HepG2 (cell line): ENCODE results near the gene ICAM3. TPM values are rescaled to one million over a fixed set of nuclear protein-coding genes. Genes with fewer than 3 reads are reported as not detected.

Experiments
- AGO1 ChIP-seq: fragments of 200-400 bp; formaldehyde crosslinking; IDR thresholded peaks from 2 replicates; pipeline ENCODE4 v1.6.1; 2017; ENCODE audit warnings: mild to moderate bottlenecking, low read depth, low read length, moderate library complexity; ENCODE audit not compliant: poor library complexity, severe bottlenecking
- BRCA1 ChIP-seq: sonication (generic); formaldehyde crosslinking; IDR thresholded peaks from 2 replicates; pipeline ENCODE4 v1.4.0; 2020; ENCODE audit warnings: missing genetic modification reagents
- JUND ChIP-seq: sonication (generic); formaldehyde crosslinking; IDR thresholded peaks from 2 replicates; pipeline ENCODE4 v1.8.0; 2022; ENCODE audit warnings: mild to moderate bottlenecking, missing genetic modification reagents
- KDM3A ChIP-seq: IDR thresholded peaks from 2 replicates; pipeline ENCODE4 v1.6.1; 2018; ENCODE audit warnings: low read depth, missing compliant biosample characterization
- KLF13 ChIP-seq: sonication (generic); formaldehyde crosslinking; IDR thresholded peaks from 2 replicates; pipeline ENCODE4 v1.4.0; 2020; ENCODE audit warnings: mild to moderate bottlenecking, missing genetic modification reagents
- KLF9 ChIP-seq: IDR thresholded peaks from 2 replicates; pipeline ENCODE4 v1.6.1; 2016; ENCODE audit warnings: low read depth
- MYNN ChIP-seq: sonication (generic); formaldehyde crosslinking; IDR thresholded peaks from 2 replicates; pipeline ENCODE4 v1.4.0; 2020; ENCODE audit warnings: mild to moderate bottlenecking, low read depth, missing genetic modification reagents
- NFIC ChIP-seq: IDR thresholded peaks from 2 replicates; pipeline ENCODE4 v1.6.1; 2012; ENCODE audit warnings: mild to moderate bottlenecking, low read length, inconsistent platforms
- REXO4 ChIP-seq: sonication (generic); formaldehyde crosslinking; IDR thresholded peaks from 2 replicates; pipeline ENCODE4 v1.8.0; 2022; ENCODE audit warnings: missing genetic modification reagents, mild to moderate bottlenecking, borderline replicate concordance
- SIN3B ChIP-seq: fragments of 150-350 bp; IDR thresholded peaks from 2 replicates; pipeline ENCODE4 v1.6.1; 2014; ENCODE audit warnings: low read length
- SOX5 ChIP-seq: IDR thresholded peaks from 2 replicates; pipeline ENCODE4 v1.6.1; 2016; ENCODE audit warnings: borderline replicate concordance
- TAF15 ChIP-seq: fragments of 200-400 bp; formaldehyde crosslinking; IDR thresholded peaks from one replicate; pipeline ENCODE4 v1.6.1; 2018; ENCODE audit warnings: mild to moderate bottlenecking, low read depth, low read length; ENCODE audit not compliant: poor library complexity, severe bottlenecking
- ZFP62 ChIP-seq: sonication (generic); formaldehyde crosslinking; IDR thresholded peaks from 2 replicates; pipeline ENCODE4 v1.4.0; 2020; ENCODE audit warnings: missing genetic modification reagents
- ZNF44 ChIP-seq: sonication (generic); formaldehyde crosslinking; IDR thresholded peaks from 2 replicates; pipeline ENCODE4 v1.5.1; 2020; ENCODE audit warnings: mild to moderate bottlenecking, missing genetic modification reagents
- ZNF607 ChIP-seq: sonication (generic); formaldehyde crosslinking; IDR thresholded peaks from 2 replicates; pipeline ENCODE4 v1.5.1; 2020; ENCODE audit warnings: missing genetic modification reagents, mild to moderate bottlenecking, borderline replicate concordance
- ZNF792 ChIP-seq: IDR thresholded peaks from 2 replicates; pipeline ENCODE4 v1.6.1; 2016
- polyA plus RNA-seq, 8 experiments: library from polyadenylated mRNA; depleted of rRNA in 3 of 8; stranded (reverse) in 7 of 8; unstranded in 1 of 8; fragments of >200 nt; fragmentation: Illumina TruSeq in 4 of 8; extraction: Trizol in 4 of 8; gene quantifications; 2 replicates each; pipeline versions ENCODE4 v1.2.1 to v1.2.3, GENCODE V29; 2011 to 2016; ENCODE audit warnings: low read depth in 4 of 8, missing spikeins in 1 of 8, mixed read lengths in 1 of 8; ENCODE audit not compliant: insufficient read depth in 1 of 8
- total RNA-seq, 5 experiments: library from RNA; depleted of rRNA; stranded (reverse); fragments of >200 nt; fragmentation: Illumina TruSeq; extraction: Trizol; gene quantifications; 2 replicates each; pipeline ENCODE4 v1.2.3, GENCODE V29; 2016; ENCODE audit warnings: low read depth in 1 of 5
- TF ChIP-seq, protein P1 (sequence below), 2 experiments: sonication (generic) in 1 of 2; formaldehyde crosslinking in 1 of 2; IDR thresholded peaks; 2 replicates each; pipeline versions ENCODE4 v1.4.0 to v1.6.1; 2016 to 2020; ENCODE audit warnings: borderline replicate concordance in 1 of 2, low read depth in 1 of 2, mild to moderate bottlenecking in 1 of 2, missing genetic modification reagents in 1 of 2
- TF ChIP-seq, protein P2 (sequence below): sonication (generic); formaldehyde crosslinking; IDR thresholded peaks from 2 replicates; pipeline ENCODE4 v1.5.0; 2020; ENCODE audit warnings: missing genetic modification reagents, mild to moderate bottlenecking, borderline replicate concordance
- TF ChIP-seq, protein P3 (sequence below): sonication (generic); formaldehyde crosslinking; IDR thresholded peaks from 2 replicates; pipeline ENCODE4 v1.4.0; 2020; ENCODE audit warnings: missing genetic modification reagents
- TF ChIP-seq, protein P4 (sequence below): sonication (generic); formaldehyde crosslinking; IDR thresholded peaks from 2 replicates; pipeline ENCODE4 v1.5.0; 2020; ENCODE audit warnings: mild to moderate bottlenecking, missing genetic modification reagents

Gene ICAM3
- total and polyA plus RNA-seq, 2 of the 13 experiments (the other 11 are each of a cell fraction or from before 2014, with no cell fraction given): 14.1 to 21.0 TPM

DNA sequence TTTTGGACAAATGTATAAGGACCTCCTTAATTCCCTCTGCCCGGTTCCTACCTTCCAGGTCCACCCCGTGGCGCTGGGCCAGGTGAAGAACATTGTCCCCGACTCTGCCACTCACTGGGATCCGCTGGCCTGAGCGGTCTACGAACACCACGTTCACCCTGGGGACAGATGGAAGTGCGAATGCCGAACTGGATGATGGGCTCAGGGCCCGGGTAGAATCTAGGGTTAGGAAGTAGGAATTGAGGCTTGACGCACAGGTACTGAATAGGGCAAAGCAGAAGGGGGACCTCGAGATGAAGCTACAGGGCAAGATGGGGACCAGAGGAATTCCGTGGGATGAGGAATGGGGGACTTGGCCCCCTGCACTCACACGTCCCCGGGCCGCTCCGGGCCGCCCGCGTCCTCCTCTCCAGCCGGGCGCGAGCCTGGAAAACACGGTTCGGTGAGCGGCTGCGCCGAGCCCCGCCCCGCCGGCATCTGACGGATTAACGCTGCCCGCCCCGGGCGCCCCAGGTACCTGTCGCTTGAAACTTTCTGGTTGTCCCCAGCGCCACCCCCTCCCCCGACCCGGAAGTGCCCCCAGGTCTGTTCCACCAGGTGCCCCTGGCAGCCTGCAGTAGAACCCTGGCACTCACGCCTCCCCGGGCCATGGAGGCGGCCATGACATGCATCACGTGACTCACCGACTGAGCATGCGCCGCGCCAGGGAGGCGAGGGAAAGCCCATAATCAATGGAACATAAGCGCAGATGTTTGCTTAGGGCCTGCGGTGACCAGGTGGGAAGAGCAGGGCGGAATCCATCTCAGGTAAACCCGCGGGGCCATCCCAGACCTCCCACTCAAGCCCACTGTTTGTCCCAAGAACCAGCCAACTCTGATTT is 23.8 kb downstream of the ICAM3 start, which contains the start of gene FDX2 (continued):
- TF ChIP-seq TAF15 (no peak), KLF13 (CRISPR knock-in tag) (no peak), REXO4 (CRISPR knock-in tag) (no peak), ZNF44 (CRISPR knock-in tag) (peak; percentile 75; the same call in 1 of the 2 replicates), MYNN (no peak), KLF9 (CRISPR knock-in tag) (no peak), ZNF792 (CRISPR knock-in tag) (0 out of 2 replicates have a peak, but pooled peaks have one; percentile 26), SIN3B (peak; percentile 65; the same call in 1 of the 2 replicates), KDM3A (no peak), JUND (no peak), SOX5 (CRISPR knock-in tag) (peak; percentile 19; the same call in 1 of the 2 replicates), ZNF607 (CRISPR knock-in tag) (no peak), AGO1 (peak; percentile 81), BRCA1 (CRISPR knock-in tag) (no peak), ZFP62 (CRISPR knock-in tag) (no peak), NFIC (no peak)
- TF ChIP-seq, protein P1, sequence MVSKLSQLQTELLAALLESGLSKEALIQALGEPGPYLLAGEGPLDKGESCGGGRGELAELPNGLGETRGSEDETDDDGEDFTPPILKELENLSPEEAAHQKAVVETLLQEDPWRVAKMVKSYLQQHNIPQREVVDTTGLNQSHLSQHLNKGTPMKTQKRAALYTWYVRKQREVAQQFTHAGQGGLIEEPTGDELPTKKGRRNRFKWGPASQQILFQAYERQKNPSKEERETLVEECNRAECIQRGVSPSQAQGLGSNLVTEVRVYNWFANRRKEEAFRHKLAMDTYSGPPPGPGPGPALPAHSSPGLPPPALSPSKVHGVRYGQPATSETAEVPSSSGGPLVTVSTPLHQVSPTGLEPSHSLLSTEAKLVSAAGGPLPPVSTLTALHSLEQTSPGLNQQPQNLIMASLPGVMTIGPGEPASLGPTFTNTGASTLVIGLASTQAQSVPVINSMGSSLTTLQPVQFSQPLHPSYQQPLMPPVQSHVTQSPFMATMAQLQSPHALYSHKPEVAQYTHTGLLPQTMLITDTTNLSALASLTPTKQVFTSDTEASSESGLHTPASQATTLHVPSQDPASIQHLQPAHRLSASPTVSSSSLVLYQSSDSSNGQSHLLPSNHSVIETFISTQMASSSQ (IDR thresholded peaks at IDR 0.05; ENCODE audit: low read depth): no peak
- TF ChIP-seq, protein P1 (CRISPR knock-in tag; IDR thresholded peaks at IDR 0.05; ENCODE audit: borderline replicate concordance): peak; percentile 43; the same call in 1 of the 2 replicates
- TF ChIP-seq, protein P2, sequence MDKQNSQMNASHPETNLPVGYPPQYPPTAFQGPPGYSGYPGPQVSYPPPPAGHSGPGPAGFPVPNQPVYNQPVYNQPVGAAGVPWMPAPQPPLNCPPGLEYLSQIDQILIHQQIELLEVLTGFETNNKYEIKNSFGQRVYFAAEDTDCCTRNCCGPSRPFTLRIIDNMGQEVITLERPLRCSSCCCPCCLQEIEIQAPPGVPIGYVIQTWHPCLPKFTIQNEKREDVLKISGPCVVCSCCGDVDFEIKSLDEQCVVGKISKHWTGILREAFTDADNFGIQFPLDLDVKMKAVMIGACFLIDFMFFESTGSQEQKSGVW: no peak
- TF ChIP-seq, protein P3, sequence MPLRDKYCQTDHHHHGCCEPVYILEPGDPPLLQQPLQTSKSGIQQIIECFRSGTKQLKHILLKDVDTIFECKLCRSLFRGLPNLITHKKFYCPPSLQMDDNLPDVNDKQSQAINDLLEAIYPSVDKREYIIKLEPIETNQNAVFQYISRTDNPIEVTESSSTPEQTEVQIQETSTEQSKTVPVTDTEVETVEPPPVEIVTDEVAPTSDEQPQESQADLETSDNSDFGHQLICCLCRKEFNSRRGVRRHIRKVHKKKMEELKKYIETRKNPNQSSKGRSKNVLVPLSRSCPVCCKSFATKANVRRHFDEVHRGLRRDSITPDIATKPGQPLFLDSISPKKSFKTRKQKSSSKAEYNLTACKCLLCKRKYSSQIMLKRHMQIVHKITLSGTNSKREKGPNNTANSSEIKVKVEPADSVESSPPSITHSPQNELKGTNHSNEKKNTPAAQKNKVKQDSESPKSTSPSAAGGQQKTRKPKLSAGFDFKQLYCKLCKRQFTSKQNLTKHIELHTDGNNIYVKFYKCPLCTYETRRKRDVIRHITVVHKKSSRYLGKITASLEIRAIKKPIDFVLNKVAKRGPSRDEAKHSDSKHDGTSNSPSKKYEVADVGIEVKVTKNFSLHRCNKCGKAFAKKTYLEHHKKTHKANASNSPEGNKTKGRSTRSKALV (CRISPR knock-in tag): no peak
- TF ChIP-seq, protein P4, sequence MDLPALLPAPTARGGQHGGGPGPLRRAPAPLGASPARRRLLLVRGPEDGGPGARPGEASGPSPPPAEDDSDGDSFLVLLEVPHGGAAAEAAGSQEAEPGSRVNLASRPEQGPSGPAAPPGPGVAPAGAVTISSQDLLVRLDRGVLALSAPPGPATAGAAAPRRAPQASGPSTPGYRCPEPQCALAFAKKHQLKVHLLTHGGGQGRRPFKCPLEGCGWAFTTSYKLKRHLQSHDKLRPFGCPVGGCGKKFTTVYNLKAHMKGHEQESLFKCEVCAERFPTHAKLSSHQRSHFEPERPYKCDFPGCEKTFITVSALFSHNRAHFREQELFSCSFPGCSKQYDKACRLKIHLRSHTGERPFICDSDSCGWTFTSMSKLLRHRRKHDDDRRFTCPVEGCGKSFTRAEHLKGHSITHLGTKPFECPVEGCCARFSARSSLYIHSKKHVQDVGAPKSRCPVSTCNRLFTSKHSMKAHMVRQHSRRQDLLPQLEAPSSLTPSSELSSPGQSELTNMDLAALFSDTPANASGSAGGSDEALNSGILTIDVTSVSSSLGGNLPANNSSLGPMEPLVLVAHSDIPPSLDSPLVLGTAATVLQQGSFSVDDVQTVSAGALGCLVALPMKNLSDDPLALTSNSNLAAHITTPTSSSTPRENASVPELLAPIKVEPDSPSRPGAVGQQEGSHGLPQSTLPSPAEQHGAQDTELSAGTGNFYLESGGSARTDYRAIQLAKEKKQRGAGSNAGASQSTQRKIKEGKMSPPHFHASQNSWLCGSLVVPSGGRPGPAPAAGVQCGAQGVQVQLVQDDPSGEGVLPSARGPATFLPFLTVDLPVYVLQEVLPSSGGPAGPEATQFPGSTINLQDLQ (CRISPR knock-in tag): no peak
